NT2/D1 (cell line): Measurements from ENCODE around the gene PRMT7.

ENCODE experiments used
- YY1 ChIP-seq: IDR thresholded peaks from 2 replicates; pipeline ENCODE4 v1.6.1; 2011; ENCODE audit not compliant: insufficient read length, insufficient read depth
- ZNF274 ChIP-seq: IDR thresholded peaks from 2 replicates; pipeline ENCODE4 v1.6.1; 2011; ENCODE audit warnings: mild to moderate bottlenecking, low read depth, low read length

DNA sequence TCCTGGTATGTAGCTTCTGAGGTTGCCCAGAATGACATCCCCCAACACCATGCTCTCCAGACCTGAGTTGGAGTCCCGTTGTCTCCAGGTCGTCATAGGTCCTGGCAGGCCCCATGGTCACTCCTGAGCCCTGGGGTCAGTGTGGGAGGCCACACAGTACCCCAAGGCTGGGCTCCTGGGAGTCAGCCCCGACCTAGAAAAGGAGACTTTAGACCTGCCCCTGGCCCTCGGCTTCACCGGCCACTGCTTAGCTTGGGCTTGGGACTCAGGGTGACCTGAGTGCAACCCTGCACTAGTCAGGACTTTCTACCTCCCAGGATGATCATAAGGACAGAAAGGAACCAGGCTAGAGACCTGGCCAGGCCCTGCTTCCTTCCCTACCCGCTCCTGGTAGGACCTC is 65.8 kb downstream of the PRMT7 start:
- TF ChIP-seq ZNF274 (no peak), YY1 (no peak)
